GM18867 (cell line): ENCODE data around the gene CASQ1.

ENCODE experiments used
- ATAC-seq: cut with Tn5 transposase; IDR thresholded peaks from one replicate; pipeline ENCODE4 v1.9.1; 2021; ENCODE audit warnings: mild to moderate bottlenecking, moderate library complexity; ENCODE audit not compliant: unreplicated experiment

The CASQ1 gene

GRCh38 chr1:160224606-160225005 lies 34.2 kb downstream of the CASQ1 start:
- no peak for ATAC-seq

GRCh38 chr1:160225345-160225744 lies 35.0 kb downstream of the CASQ1 start:
- no peak for ATAC-seq

GRCh38 chr1:160226623-160227022 lies 36.2 kb downstream of the CASQ1 start:
- ATAC-seq = peak; percentile 61

DNA sequence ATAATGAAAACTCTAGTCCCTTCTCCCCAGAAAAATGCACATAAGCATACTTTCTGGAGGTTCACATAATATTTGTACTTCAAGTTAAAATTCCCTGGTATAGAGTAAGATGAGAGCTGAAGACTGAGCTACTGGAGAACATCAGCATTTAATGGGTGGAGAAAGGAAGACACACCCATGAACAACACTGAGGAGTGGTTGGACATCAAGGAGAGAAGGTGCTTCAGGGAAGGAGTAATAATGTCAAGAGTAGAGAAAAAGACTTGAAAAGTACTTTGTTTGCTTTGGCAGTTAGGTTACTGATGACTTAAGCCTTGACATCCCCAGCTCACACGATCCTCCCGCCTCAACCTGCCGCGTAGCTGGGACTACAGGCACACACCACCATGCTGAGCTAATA lies 36.7 kb downstream of the CASQ1 start:
- ATAC-seq = no peak

GRCh38 chr1:160227561-160227960 lies 37.2 kb downstream of the CASQ1 start:
- ATAC-seq = no peak

DNA sequence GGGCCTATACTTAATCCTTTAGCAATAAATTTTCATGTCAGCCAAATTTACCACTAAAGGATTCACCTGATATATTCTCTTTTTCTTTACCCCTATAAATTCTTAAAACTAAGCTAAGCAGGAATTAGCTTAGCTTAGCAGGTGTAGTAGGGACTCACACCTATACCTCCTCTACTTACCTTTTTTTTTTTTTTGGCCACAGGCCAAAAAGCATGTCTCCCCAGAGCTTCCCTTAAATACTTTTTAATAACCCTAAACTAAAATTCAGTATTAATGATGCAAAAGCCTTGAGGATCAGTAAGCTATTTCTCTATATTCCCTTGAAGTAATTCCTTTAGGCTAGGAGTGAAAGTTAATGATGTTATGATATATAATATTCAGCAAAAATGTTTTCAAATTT lies 38.1 kb downstream of the CASQ1 start:
- ATAC-seq = no peak

DNA sequence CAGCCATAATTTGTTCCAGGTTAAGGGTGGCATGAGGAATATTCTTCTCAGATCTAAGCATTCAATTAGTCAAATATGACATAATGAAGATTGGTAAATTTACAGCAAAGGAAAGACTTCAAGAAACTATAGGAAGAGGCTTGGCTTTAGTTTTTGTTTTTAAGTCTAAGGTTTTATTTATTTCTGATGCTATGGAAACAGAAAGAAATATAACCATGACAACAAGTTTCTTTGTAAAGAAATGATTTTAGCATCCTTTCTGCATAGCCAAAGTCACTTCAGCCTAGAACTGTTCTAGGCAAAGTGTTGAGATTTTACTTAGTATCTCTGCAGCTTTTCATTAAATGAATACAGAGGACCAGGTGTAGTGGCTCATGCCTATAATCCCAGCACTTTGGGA lies 42.5 kb downstream of the CASQ1 start:
- no peak for ATAC-seq

DNA sequence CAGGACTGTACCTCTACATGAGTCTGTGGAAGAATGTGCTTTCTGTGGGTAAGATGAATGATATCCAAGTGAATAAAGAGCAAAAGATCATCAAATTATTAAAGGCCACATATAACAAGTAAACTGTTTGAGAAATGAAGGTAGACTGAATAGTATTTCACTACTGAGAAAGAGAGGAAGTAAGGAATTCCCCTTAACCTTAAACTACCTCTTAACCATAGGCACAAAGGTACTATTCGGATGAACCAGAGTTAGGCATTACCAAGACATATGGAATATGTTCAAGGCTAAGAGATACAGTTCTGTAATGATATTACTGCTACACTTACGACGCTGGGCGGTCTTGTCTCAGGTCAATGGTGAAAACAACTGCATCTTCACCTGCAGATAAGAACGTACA lies 46.4 kb downstream of the CASQ1 start:
- ATAC-seq = no peak

DNA sequence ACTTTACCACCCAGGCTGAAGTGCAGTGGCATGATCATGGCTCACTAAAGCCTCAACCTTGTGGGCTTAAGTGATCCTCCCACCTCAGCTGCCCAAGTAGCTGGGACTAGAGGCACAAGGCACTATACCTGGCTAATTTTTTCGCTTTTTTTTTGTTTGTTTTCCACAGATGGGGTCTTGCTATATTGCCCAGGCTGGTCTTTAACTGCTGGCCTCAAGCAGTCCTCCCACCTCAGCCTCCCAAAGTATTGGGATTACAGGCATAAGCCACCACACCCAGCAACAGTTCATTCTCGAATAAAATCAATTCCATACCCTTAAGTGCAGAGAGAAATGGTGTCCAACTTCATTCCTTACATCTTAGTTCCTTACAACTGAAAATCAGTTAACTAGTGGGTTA lies 47.2 kb downstream of the CASQ1 start:
- ATAC-seq = no peak

DNA sequence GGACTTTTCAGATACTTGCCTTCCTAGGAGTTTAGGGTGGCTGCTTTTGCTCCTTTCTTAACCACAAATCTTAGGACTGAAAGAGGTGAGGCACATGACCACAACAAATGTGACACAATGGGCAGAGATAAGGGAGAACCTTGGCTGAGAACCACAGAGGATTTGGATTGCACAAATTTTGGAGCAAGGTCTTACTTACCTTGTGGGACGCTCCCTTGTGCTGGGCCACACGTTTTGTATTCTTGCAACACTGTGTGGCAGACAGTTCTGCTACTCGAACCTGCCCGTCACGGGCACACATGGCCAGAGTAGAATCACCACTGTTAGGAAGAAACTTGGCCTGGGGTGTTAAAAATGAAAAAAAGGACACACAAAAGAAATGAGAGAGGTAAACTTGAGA lies 48.0 kb downstream of the CASQ1 start:
- ATAC-seq = no peak

DNA sequence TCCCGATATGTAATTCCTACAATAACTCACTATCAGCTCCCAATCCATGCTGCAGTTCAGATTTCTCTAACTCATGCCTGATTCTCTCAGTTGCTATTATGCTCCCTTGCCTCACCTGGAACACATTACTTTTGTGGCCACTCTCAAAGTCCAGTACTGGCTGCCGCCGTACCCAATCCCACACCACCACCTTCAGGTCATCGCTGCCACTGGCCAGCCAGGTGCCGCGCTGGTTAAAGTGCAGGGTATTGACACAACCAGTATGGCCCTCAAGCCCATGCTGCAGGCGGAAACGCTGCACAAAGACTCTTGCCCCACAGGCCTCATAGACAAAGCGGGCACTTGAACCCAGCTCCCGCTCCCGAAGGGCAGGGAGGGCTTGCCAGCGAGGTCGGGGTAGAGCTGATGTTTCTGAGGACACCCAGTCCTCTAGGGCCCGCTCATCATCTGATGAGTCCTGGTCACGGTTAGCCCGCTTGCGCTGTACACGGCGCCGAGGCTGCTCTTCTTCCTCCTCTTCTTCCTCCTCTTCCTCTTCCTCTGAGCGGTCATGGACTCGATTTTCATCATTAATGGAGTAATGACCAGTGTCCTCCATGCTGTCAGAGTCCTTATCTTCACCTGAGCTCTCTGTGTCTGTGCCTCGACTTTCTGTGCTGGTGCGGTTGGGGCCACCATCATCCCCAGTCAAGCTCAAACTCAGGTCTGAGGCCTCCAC lies 49.4 kb downstream of the CASQ1 start:
- no peak for ATAC-seq

GRCh38 chr1:160243767-160244166 lies 53.4 kb downstream of the CASQ1 start:
- no peak for ATAC-seq

DNA sequence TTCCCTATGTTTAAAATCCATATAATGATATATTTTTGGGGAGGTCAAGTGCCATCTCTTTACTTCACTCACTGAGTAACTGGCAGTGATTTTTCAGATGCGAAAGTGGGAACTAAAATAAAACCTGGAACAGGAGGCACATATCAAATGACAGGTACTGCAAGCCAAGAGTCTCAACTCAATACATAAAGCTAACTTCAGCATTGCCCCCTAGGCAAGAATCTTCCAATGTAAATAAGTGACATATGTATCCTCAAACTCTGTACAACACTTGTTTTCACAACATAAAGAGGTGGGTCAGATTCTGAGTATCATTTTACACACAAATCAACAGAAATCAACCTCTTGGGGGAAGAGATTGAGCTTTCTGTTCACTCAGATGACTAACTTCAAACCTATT lies 53.8 kb downstream of the CASQ1 start:
- no peak for ATAC-seq

DNA sequence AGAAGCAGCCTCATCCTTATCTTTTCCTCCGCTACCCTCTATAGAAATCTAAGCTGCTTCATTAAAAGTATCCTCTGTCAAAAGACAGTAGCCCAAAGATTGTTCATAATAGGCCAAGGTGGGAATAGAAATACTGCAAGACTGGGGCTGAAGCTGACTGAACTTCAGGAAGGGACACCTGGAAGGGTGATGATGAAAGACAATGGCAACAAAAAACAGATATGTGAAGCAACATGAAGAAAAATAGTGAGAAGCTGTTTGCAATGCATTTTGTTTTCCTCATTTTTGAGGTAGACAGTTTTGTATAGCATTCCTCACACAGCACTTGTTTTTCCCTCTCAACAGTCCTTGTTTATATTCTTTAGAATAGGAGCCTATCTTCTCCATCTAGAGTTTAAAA lies 55.1 kb downstream of the CASQ1 start:
- no peak for ATAC-seq

- ATAC-seq = no peak
Observed at GRCh38 chr1:160247053-160247452, 56.7 kb downstream of the CASQ1 start.

GRCh38 chr1:160251011-160251410 lies 60.6 kb downstream of the CASQ1 start:
- ATAC-seq = no peak
